ENCODE measurements around the gene NEIL1. TPM values are rescaled to one million over a fixed set of nuclear protein-coding genes. Genes with fewer than 3 reads are reported as not detected.
"Not testable (repeated sequence)": the region's sequence is repeated elsewhere in the genome, so short reads cannot be mapped to it uniquely, and the experiment has no call there.

NEIL1 gene
- total RNA-seq, 1 donor = 3.6 TPM

DNA sequence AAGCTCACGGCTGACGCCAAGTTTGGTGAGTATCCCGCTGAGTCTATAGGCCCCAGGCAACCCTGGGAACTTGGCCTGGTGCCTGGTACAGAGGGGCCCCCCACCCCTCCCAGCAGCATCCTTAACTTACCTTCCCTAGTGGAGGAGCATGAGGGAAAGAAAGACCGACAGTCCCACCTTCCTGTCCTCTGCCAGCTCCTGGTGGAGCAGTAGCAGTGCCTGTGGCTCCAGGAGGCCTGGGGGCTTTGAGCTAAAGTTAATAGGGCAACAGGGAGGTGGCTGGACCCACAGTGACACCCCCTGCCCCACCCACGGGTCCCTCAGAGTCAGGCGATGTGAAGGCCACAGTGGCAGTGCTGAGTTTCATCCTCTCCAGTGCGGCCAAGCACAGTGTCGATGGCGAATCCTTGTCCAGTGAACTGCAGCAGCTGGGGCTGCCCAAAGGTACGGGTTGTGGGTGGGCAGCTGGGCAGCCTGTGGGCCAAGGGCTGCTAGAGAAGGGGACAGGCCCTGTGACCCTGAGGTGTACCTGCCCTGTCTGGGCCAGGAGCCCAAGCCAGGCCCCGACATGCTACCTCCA is 8.1 kb upstream of the NEIL1 start:
- no peaks in the 10 kb centered on the region for H3K27me3 ChIP-seq (ENCODE audit: insufficient read depth, low read length)
- peaks cover 14% of the 10 kb centered on the region for H3K79me2 ChIP-seq (ENCODE audit: insufficient read depth, low read length)
- no peak for TF ChIP-seq CTCF (IDR thresholded peaks at IDR 0.05; ENCODE audit: extremely low read depth, low read depth, low read length)
- H4K20me1 ChIP-seq (ENCODE audit: insufficient read depth, low read length) = no peaks in the 10 kb centered on the region
- H3K4me2 ChIP-seq (ENCODE audit: insufficient read depth, low read length) = no peak overlapping the region
- no peak for DNase-seq (ENCODE audit: insufficient read length, low spot score, missing footprints)
- H3K9me3 ChIP-seq (ENCODE audit: low read depth, low read length) = no peaks in the 10 kb centered on the region
- no peak overlapping the region for H2AFZ ChIP-seq (ENCODE audit: low read length)
- no peak overlapping the region for H3K27ac ChIP-seq (ENCODE audit: low read depth, low read length)
- H3K4me1 ChIP-seq (ENCODE audit: insufficient read depth, low read length) = peaks cover 16% of the 10 kb centered on the region
- no peak overlapping the region for H3K4me3 ChIP-seq (ENCODE audit: insufficient read depth, low read length)
- peaks cover 16% of the 10 kb centered on the region for H3K36me3 ChIP-seq (ENCODE audit: insufficient read depth, low read length)

- peaks cover 16% of the 10 kb centered on the region for H3K4me1 ChIP-seq (ENCODE audit: insufficient read depth, low read length)
- no peaks in the 10 kb centered on the region for H3K27me3 ChIP-seq (ENCODE audit: insufficient read depth, low read length)
- peaks cover 14% of the 10 kb centered on the region for H3K79me2 ChIP-seq (ENCODE audit: insufficient read depth, low read length)
- no peak for DNase-seq (ENCODE audit: insufficient read length, low spot score, missing footprints)
- H3K9me3 ChIP-seq (ENCODE audit: low read depth, low read length) = no peaks in the 10 kb centered on the region
- H3K27ac ChIP-seq (ENCODE audit: low read depth, low read length) = no peak overlapping the region
- TF ChIP-seq CTCF (IDR thresholded peaks at IDR 0.05; ENCODE audit: extremely low read depth, low read depth, low read length) = no peak
- H3K4me3 ChIP-seq (ENCODE audit: insufficient read depth, low read length) = no peak overlapping the region
- H3K36me3 ChIP-seq (ENCODE audit: insufficient read depth, low read length) = peaks cover 16% of the 10 kb centered on the region
- H3K4me2 ChIP-seq (ENCODE audit: insufficient read depth, low read length) = no peak overlapping the region
- no peak overlapping the region for H2AFZ ChIP-seq (ENCODE audit: low read length)
- H4K20me1 ChIP-seq (ENCODE audit: insufficient read depth, low read length) = no peaks in the 10 kb centered on the region
Measured at GRCh38 chr15:75339531-75340240, 7.2 kb upstream of the NEIL1 start.

DNA sequence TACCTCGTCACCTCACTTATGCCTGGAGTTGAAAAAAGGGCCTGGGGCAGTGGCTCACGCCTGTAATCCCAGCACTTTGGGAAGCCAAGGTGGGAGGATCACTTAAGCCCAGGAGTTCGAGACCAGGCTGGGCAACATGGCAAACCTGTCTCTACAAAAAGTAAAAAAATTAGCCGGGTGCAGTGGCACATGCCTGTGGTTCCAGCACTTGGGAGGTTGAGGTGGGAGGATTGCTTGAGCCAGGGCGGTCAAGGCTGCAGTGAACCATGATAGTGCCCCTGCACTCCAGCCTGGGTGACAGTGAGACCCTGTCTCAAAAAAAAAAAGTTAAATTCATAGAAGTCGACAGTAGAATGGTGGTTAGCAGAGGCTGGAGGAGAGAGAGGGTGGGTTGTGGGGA is 4.6 kb upstream of the NEIL1 start:
- H3K4me2 ChIP-seq (ENCODE audit: insufficient read depth, low read length) = no peak overlapping the region
- TF ChIP-seq CTCF (IDR thresholded peaks at IDR 0.05; ENCODE audit: extremely low read depth, low read depth, low read length) = no peak

GRCh38 chr15:75343953-75344352 is 2.9 kb upstream of the NEIL1 start:
- H3K79me2 ChIP-seq (ENCODE audit: insufficient read depth, low read length); H3K27ac ChIP-seq (ENCODE audit: low read depth, low read length); H3K9me3 ChIP-seq (ENCODE audit: low read depth, low read length); H3K4me2 ChIP-seq (ENCODE audit: insufficient read depth, low read length); H3K4me3 ChIP-seq (ENCODE audit: insufficient read depth, low read length); H4K20me1 ChIP-seq (ENCODE audit: insufficient read depth, low read length); H2AFZ ChIP-seq (ENCODE audit: low read length); H3K4me1 ChIP-seq (ENCODE audit: insufficient read depth, low read length): not testable (repeated sequence)
- H3K36me3 ChIP-seq (ENCODE audit: insufficient read depth, low read length) = peaks cover 13% of the 10 kb centered on the region
- H3K27me3 ChIP-seq (ENCODE audit: insufficient read depth, low read length) = peaks cover 27% of the 10 kb centered on the region
- peak; percentile 51 for DNase-seq (ENCODE audit: insufficient read length, low spot score, missing footprints)

More for the DNA sequence above, 4.6 kb upstream of the NEIL1 start:
- no peak for DNase-seq (ENCODE audit: insufficient read length, low spot score, missing footprints)
- Histone ChIP-seq H3K4me1 (ENCODE audit: insufficient read depth, low read length) (peaks cover under 1% of the 10 kb centered on the region), H4K20me1 (ENCODE audit: insufficient read depth, low read length) (no peaks in the 10 kb centered on the region), H3K9me3 (ENCODE audit: low read depth, low read length) (no peaks in the 10 kb centered on the region), H3K27me3 (ENCODE audit: insufficient read depth, low read length) (peaks cover 10% of the 10 kb centered on the region), H2AFZ (ENCODE audit: low read length) (no peak overlapping the region), H3K27ac (ENCODE audit: low read depth, low read length) (no peak overlapping the region), H3K36me3 (ENCODE audit: insufficient read depth, low read length) (peaks cover 16% of the 10 kb centered on the region), H3K79me2 (ENCODE audit: insufficient read depth, low read length) (peaks cover 2% of the 10 kb centered on the region), H3K4me3 (ENCODE audit: insufficient read depth, low read length) (no peak overlapping the region)

Data from osteoblast (primary cell).